ENCODE data around the gene PDLIM5.
"Not testable (repeated sequence)": the region's sequence is repeated elsewhere in the genome, so short reads cannot be mapped to it uniquely, and the experiment has no call there.

The PDLIM5 gene

GRCh38 chr4:94598758-94599157, 147.0 kb downstream of the PDLIM5 start:
- no peak for DNase-seq (ENCODE audit: low spot score)

DNA sequence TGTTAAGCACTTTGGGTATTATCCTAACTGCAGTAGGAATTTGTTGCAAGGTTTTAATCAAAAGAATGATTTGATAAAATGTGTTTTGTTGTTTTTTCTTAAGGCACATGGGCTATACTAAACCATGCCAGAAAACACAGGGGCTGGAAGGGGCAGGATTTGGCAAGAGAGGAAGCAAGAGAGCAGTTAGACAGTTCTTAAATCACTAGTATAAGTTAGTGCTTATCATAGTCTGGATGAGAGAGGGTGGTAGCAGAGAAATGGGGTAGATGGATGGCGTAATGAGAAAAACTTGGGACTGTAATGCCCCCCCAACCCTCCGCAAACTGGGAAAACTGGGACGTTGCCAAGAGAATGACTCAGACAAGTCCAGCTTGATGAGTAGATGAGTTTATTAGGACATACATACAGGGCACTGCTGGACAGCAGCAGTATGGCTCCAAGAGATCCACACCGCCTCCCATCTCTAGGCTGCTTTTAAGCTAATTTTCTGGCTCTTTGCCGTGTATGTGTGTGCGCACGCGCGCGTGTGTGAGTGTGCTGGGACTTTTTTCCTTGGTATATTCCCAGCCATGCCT, 151.5 kb downstream of the PDLIM5 start:
- no peak for DNase-seq (ENCODE audit: low spot score)

- no peak for DNase-seq (ENCODE audit: low spot score)
These were observed 153.6 kb downstream of the PDLIM5 start for GRCh38 chr4:94605241-94605805.

DNA sequence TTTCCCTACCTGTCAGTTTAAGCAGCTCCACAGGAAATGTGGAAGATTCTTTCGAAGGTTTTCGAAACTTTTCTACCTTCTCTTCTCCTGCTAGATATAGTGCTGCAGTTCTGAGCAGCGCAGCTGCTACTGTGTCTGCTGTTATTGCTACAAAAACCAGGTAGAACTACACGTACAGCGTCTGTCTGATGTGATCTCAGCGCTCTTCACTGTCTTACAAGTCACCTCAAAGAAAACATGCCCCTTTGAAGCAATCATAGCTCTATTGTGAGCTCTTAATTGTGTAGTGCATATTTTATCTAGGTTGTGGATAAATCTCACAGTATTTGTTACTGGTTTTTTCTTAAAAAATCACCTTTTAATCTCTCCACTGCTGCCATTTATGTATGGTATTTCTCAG, 158.4 kb downstream of the PDLIM5 start:
- DNase-seq (ENCODE audit: low spot score): no peak

DNA sequence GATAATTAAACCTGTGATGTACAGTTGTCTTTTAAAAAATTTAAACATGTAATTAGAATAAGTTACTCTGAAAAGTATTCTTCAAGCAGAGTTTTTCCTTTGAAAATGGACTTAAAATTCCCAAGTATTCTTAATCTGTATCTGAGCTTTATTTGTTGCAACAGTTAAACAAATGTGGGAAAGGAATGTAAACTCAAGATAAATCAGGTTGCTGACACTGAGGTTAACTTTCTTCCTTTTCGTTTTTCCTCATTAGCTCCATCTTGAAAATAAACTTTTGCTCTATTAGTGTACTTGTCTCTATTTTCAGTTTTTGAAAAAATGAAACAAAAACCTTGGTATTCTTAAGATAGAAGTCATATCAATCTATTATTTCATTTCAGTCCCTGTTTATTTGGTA, 161.5 kb downstream of the PDLIM5 start:
- DNase-seq (ENCODE audit: low spot score): no peak

DNA sequence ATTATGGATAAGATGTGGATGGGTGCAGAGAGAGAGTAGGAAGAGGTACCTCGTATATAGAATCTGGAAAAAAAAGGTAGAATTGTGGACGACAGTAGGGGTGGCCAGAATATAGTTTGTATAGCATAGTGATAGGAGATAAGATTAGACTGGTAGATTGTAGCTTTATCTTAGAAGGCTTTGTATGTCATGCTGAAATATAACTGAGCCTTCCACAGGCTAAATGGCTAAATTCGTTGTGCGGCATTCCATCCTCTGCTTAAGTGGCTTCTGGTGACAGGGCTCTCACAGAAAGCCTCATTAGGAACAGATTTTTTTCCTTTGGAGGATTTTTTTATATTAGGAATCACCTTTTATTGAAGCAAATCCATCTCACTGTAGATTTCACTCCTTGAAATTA, 163.7 kb downstream of the PDLIM5 start:
- DNase-seq (ENCODE audit: low spot score): no peak

GRCh38 chr4:94621491-94622080, 169.8 kb downstream of the PDLIM5 start:
- peak; percentile 16 for DNase-seq (ENCODE audit: low spot score)

- DNase-seq (ENCODE audit: low spot score): no peak
These were observed 171.6 kb downstream of the PDLIM5 start for GRCh38 chr4:94623126-94623911.

DNA sequence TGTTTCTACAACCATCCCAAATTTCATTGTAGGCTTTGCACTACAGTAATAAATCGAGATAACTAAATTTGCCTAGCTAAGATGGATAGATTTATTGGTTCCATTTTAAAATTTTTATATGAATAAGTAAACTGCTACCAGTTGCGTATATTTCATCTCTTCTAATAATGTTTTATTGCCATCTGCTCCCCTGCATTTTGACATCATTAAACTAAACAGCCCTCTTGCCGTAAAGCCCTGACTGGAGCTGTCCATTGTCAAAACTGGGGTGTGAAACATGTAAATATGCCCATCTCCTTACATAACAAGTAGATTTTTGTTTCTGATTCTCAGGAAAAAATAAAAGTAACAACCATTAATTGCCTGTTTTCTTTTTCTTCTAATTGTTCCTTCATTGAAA, 175.2 kb downstream of the PDLIM5 start:
- no peak for DNase-seq (ENCODE audit: low spot score)

DNA sequence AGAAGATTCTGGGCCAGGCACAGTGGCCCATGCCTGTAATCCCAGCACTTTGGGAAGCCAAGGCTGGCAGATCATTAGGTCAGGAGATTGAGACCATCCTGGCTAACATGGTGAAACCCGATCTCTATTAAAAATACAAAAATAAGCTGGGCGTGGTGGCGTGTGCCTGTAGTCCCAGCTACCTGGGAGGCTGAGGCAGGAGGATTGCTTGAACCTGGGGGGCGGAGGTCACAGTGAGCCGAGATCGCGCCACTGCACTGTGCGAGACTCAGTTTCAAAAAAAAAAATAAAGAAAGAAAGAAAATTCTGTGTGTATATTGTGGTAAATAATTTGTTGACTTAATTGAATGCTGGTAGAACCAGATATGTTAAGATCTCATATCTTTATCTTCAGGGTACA, 177.3 kb downstream of the PDLIM5 start:
- not testable (repeated sequence) for DNase-seq (ENCODE audit: low spot score)

GRCh38 chr4:94629837-94630236, 178.1 kb downstream of the PDLIM5 start:
- no peak for DNase-seq (ENCODE audit: low spot score)

DNA sequence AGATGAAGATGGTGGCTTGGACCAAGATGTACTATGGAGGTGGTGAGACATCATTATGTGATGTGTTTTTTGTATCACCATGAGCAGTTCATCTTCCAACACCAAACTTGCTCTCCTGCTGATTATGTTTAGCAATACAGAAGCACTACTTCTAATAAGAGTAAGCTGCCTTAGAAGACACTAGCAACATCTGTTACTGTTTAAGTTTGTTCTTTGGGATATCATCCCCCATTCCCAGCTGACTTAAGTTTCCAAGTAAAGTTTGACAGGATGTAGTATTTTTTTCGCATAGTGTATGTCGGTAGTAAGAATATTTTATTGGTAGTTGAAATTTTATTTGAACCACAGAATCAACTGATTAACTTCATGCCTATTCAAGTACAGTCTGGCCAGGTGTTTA, 182.5 kb downstream of the PDLIM5 start:
- DNase-seq (ENCODE audit: low spot score): no peak

DNA sequence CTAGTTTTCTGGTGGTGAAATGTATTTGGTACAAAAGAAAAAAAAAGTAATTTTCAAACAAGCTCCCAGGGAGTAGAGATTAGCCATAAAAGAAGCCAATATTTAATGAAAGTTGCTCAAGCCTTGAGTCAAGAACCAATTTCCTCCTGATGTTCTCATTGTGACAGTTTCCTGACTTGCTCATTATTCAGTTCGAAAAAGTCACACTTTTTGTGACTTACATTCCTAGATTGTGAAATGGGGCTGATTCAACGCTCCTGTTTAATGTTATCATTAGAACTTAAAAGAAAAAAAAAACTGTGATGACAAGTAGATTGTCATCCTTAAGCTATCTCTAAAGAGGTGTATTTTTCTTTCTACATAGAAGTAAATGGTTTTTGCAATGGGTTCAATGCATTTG, 183.4 kb downstream of the PDLIM5 start:
- DNase-seq (ENCODE audit: low spot score): no peak

DNA sequence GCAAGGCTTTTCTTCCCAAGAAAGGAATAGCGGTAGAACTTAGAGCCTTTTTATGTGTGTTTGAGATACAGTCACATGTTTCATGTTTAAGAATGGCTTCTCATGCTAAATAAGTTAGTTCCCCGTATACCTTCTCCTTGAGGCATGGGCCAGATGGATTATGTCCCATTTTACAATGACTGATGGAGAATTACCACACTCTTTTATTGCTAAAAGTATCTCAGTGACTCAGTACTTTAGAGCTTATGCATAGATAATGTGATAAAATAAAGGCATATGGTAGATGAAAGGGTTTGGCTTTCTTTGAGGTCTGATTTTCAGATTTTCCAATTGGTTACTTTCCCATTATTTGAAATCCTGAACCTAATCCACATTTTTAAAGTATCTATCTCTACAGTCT, 184.3 kb downstream of the PDLIM5 start:
- DNase-seq (ENCODE audit: low spot score): no peak

GRCh38 chr4:94639298-94639697, 187.6 kb downstream of the PDLIM5 start:
- DNase-seq (ENCODE audit: low spot score): no peak

DNA sequence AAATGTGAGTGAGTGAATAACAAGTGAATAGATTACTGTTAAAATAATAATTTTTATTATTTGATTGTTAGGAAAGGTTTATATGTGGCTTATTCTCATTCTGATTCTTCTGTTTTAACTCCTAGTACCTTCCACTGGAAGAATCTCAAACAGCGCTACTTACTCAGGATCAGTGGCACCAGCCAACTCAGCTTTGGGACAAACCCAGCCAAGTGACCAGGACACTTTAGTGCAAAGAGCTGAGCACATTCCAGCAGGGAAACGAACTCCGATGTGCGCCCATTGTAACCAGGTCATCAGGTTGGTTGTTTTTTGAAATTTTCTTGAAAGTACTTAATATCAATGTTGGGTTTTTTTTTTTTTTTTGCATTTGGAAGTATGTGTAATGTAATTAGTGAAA, 188.4 kb downstream of the PDLIM5 start:
- DNase-seq (ENCODE audit: low spot score): no peak

DNA sequence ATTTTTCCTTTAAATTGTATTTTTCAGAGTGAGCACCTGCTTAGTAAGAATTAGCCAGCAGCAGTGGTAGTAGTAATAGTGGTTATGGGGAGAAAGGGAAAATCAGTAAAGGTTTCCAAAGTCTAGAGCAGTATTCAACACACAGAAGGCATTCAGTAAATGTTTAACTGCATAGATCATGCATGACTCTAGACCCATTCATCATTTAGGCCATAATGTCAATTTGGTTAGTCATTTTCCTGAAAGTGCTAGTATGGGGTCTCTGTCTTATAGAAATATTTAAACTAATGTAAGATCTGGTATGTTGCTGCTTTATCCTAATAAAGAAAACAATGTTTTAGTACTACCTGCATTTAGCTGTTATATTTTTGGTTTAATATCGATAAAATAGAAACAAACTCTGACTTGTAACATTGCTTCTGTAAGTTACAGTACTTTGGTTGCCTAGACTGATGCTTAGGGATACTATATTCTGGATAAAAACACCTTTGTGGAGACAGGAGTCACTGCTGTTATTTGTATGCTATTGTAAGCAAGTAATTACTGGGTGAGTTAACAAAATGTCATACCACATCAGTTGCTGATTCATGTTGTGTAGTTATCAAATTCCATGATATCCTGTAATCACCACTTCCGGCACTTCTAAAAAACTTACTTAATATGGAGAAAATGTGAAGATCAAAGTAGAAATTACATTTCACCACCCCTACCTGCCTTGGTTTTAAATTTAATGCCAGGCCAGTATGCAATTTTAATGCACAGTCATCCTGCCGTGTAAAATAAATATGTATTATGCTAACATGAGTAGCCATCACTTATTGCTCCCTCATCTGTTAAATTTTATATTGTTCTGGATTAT, 190.2 kb downstream of the PDLIM5 start:
- DNase-seq (ENCODE audit: low spot score): no peak

- no peak for DNase-seq (ENCODE audit: low spot score)
These were observed 190.8 kb downstream of the PDLIM5 start for GRCh38 chr4:94642561-94642866.

- DNase-seq (ENCODE audit: low spot score): no peak
These were observed 197.0 kb downstream of the PDLIM5 start for GRCh38 chr4:94648699-94649098.

GRCh38 chr4:94649381-94650133, 197.8 kb downstream of the PDLIM5 start:
- no peak for DNase-seq (ENCODE audit: low spot score)

GRCh38 chr4:94650134-94650495, 198.4 kb downstream of the PDLIM5 start:
- no peak for DNase-seq (ENCODE audit: low spot score)

DNA sequence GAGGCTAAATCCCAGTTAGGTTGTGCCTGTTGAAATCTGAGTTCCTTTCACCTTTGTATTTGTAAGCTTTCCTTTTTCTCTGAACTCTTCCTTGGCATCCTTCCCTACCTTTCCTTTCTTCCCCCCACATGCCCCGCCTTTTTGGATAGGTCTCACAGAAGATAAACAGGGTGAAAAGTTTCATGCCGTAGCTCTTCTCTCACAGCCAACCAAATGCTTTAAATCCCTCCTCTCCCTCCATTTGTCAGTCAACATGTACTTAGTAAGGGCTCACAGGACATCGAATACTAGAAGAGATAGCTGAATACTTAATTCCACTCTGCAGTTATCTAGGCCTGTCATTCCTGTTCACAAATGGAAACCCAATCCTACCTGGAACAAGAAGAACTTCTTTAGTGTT, 198.9 kb downstream of the PDLIM5 start:
- DNase-seq (ENCODE audit: low spot score): no peak

Measured in hematopoietic multipotent progenitor cell treated with erythropoietin and hydrocortisone succinate and interleukin-3 and kit ligand, for 17 days (in vitro differentiated cells).